ENCODE data around the gene PCLO.
A peak's percentile ranks its signal among the peaks of the same experiment; 100 is the strongest.
"Not testable (repeated sequence)": the region's sequence is repeated elsewhere in the genome, so short reads cannot be mapped to it uniquely, and the experiment has no call there.

The PCLO gene

GRCh38 chr7:83130623-83131545 is 31.8 kb downstream of the PCLO start:
- no peak for DNase-seq

DNA sequence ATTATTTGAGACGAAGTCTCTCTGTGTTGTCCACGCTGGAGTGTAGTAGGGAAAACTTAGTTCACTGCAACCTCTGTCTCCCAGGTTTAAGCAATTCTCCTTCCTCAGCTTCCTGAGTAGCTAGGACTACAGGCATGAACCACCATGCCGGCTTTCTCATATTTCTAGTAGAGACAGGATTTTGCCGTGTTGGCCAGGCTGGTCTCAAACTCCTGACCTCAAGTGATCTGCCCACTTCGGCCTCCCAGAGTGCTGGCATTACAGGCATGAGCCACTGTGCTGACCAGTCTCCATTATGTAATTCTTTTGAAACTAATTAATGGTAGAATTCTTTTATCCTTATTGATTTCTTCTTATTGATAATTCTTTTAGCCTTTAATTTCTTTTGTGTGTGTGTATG is 32.5 kb downstream of the PCLO start:
- DNase-seq, result no peak

- DNase-seq, result no peak
Observed at GRCh38 chr7:83119494-83119893, 43.2 kb downstream of the PCLO start.

DNA sequence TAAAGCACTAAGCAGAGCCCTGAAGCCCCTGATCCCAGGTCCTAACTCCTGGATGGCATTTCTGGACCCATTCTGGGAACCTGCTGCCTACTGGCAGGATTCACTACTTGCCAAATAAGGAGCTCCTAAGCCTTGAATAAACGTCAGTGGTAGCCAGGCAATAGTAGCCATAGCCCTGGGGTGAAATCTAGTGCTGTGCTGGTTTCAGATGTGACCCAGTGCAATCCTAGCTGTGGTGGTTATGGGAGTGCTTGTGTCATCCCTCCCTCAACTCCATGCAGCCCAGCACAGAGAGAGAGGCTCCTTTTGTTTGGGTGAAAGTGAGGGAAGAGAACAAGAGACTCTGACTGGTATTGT is 43.7 kb downstream of the PCLO start:
- DNase-seq, result no peak

GRCh38 chr7:83118347-83119025 is 44.2 kb downstream of the PCLO start:
- DNase-seq, result no peak

DNA sequence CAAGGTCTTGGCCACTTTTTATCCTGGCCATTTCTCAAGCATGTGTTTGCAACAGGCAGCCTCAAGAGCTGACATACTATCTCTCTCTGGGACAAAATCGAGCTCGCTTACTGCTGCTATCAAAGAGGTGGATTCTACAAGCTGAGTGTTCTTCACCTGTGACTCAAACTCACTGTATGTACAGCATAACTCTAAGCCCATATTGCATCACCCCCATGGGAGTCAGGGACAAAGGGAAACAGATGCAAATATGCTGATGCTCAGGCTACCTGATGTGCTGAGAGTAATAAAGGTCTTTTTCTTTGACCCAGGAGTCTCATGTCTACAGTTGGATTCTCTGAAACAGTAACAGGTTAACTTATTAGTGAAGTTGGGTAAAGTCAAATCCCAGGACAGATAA is 45.2 kb downstream of the PCLO start:
- DNase-seq, result no peak

GRCh38 chr7:83111391-83111790 is 51.3 kb downstream of the PCLO start:
- no peak for DNase-seq

DNA sequence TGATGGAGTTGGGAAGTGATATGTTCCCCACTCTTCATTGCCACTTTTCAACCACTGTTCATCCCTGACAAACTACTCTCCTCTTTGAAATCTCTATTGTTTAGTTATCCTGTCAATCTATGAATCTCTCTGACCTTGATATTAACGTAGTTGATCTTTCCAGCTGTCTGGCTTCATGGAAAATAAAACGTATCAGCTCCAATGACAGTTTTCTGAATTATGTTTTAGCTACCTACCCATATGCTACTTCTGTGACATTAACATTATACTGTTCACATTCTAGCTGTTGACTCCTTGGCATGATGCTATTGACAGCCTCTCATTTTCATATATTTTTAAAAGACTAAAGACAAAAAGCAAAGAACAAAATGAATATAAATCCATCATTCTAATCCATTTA is 53.3 kb downstream of the PCLO start:
- DNase-seq, result no peak

- DNase-seq, result peak; percentile 7
Observed at GRCh38 chr7:83105948-83106347, 56.7 kb downstream of the PCLO start.

GRCh38 chr7:83105063-83105462 is 57.6 kb downstream of the PCLO start:
- no peak for DNase-seq

- DNase-seq, result no peak
Observed at GRCh38 chr7:83101530-83101929, 61.2 kb downstream of the PCLO start.

DNA sequence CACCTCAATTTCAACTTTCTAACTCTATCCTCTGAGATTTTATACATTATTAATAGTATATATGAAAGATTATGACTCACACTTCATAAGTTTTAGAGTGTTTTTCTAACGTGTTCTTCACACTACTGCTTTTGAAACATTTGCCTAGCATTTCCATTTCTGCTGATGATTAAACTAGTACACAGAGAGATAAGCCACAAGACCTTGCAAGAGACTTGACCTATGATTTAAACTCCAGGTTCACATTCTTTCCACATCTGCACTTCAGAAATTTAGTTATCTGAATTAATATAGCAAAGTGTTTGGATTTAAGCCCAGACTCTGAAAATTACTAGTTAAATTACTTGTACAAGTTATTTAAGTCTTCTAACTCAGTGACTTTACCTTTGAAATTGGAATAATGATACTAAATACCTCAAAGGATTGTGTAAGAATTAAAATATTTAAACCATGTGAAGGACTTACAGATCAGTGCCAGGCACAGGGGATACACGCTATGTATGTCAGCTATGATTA is 66.6 kb downstream of the PCLO start:
- DNase-seq, result no peak

DNA sequence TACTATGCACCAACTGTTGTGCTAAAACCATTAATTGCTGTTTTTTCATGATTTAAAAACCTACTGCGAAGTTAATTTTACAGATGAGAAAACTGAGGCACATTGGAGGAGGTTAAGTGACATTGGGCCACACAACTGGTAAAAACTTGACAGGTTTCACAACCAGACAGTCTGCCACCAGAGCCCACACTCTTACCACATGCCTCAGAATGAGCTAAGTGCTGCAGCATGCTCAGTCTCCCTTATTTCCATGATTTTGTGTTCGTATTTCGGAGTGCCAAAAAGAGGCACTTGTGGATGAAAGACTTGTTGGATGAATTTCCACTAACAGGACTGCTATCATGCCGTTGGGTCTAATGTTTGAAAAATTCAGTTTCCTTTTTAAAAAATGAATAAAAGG is 77.4 kb downstream of the PCLO start:
- no peak for DNase-seq

DNA sequence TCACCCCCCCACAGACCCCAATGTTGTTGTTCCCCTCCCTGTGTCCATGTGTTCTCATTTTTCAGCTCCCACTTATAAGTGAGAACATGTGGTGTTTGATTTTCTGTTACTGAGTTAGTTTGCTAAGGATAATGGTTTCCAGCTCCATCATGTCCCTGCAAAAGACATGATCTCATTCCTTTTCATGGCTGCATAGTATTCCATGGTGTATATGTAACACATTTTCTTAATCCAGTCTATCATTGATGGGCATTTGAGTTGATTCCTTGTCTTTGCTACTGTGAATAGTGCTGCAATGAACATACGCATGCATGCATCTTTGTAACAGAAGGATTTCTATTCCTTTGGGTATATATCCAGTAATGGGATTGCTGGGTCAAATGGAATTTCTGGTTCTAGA is 82.8 kb downstream of the PCLO start:
- not testable (repeated sequence) for DNase-seq

GRCh38 chr7:83077328-83077727 is 85.4 kb downstream of the PCLO start:
- DNase-seq, result no peak

DNA sequence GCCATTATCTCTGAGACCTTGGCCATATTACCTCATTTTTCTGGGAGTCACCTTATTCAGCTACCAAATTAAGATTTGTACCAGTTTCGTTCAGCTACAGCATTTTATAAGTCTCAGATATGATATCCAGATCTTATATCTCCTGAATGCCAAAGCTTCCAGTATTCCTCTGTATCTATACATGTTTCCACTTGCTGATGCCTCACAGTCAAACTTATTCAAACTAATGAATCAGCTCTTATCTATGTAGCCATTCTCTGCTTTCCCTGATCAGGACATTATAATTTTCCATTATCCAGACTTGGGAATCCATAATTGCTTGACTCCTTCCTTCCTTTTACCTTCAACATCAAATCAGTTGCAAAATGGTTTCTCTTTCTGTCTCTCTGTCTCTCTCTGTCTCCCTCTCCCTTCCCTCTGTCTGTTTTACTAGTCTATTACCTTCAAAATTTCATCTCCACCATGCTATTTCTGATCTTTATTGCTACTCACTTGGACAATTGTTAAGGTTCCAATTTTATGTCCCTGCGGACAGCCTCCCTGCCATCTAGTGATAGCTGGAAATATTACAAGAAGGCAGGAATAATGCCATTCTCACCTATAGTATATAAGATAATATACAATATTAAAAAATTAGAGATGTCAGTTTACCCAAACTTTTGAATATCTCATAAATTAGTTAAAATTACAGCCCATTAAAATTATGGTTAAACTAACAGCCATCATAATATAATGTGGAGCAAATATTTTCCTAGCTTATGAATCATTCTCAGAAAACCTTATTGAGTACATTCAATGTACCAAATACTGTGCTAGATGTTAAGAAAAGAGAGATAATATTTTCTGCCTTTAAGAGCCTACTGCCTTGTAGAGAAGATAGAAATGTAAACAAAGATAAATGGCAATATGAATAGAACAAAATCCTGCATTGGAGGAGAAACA is 89.8 kb downstream of the PCLO start:
- no peak for DNase-seq

DNA sequence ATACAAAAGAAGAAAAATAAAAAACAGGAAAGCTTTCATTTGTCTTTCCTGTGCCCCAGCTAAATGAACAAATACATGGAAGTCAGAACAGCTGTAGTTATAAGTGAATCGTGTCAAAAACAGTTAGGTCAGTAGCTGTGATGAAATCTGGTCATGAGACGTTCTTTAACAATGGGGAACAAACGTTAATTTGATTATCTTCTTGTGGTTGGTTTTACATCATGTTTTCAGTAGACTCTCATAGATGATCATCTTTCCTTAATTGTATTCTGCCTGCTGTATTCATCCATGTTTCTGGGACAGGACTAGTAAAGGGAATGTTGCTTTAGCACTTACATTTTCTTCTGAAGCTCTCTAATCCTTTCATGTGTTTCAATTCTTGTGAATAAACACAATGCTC is 97.0 kb downstream of the PCLO start:
- DNase-seq, result no peak

- peak; percentile 48 for DNase-seq
Observed at GRCh38 chr7:83060218-83060617, 102.5 kb downstream of the PCLO start.

DNA sequence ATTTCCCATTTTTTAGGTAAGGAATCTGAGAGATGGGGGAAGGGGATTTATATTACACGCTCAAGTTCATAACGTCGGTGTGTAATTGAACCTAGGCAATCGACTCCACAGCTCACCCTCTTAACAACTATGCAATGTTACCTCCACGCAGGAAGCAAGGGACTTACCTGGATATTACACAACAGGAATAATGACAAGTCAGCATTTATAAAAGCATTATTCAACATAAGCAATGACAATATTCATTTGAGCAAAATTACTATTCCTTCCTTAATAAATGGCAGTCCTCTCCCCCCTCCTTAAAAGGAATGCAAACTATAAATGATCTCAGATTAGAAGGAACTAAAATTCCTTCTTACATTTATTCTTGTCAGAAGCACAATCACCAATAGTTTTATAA is 104.0 kb downstream of the PCLO start:
- no peak for DNase-seq

- no peak for DNase-seq
Observed at GRCh38 chr7:83055197-83055596, 107.5 kb downstream of the PCLO start.

- DNase-seq, result no peak
Observed at GRCh38 chr7:83054472-83054871, 108.2 kb downstream of the PCLO start.

DNA sequence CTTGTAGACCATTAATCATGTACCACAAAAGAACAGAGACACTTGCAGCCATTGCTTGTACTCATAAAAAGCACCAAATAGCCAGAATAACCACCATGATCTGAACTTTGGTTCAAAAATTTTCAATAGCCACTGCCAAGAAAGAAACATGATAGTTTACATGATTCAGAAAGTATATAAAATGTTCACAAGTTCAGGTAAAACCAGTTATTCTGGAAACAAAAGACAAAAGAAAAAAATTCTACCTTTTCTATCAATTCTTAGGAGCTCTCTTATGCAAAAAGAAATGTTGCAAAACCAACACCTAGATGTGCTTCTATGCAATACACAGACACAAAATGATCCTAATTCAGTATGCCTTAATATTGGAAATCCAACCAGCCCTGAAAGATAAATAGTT is 108.7 kb downstream of the PCLO start:
- DNase-seq, result no peak

- no peak for DNase-seq
Observed at GRCh38 chr7:83040484-83040883, 122.2 kb downstream of the PCLO start.

Data from NCI-H82 (cell line).